A673 (cell line): ENCODE results near the gene PCDHB14.

ENCODE experiments used
- CTCF ChIP-seq: fragments of 300-800, 200-600 bp; sonication (generic); conservative IDR thresholded peaks from 2 replicates; pipeline ENCODE4 v1.5.1; 2017; ENCODE audit warnings: low read depth, mild to moderate bottlenecking, antibody characterized with exemption, low read length, moderate library complexity, mixed read lengths
- EZH2 ChIP-seq: fragments of 200-600 bp; sonication (generic); IDR thresholded peaks from 2 replicates; pipeline ENCODE4 v1.6.1; 2017; ENCODE audit warnings: borderline replicate concordance, low read depth, mild to moderate bottlenecking, mixed read lengths, antibody characterized with exemption, low read length; ENCODE audit not compliant: poor library complexity, severe bottlenecking

GRCh38 chr5:141196363-141196762 is 26.8 kb upstream of the PCDHB14 start:
- no peak for TF ChIP-seq CTCF
- TF ChIP-seq EZH2: no peak
